BE2C (cell line): ENCODE measurements around the gene CCDC106.

Experiments used
- DNase-seq: peaks from one replicate; pipeline ENCODE4 v3.0.0-alpha.2; 2020
- H3K27me3 ChIP-seq: fragments of 250-450 bp; sonication (Bioruptor Pico); 2 replicates; pipeline ENCODE4 v1.5.1; 2020; ENCODE audit warnings: mild to moderate bottlenecking
- H3K36me3 ChIP-seq: fragments of 250-450 bp; sonication (Bioruptor Pico); 2 replicates; pipeline ENCODE4 v1.5.1; 2020; ENCODE audit warnings: mild to moderate bottlenecking
- H3K4me1 ChIP-seq: fragments of 250-450 bp; sonication (Bioruptor Pico); 2 replicates; pipeline ENCODE4 v1.5.1; 2020
- H3K4me3 ChIP-seq: 2 replicates; pipeline ENCODE4 v1.5.1; 2011; ENCODE audit warnings: low read depth, low read length
- H3K9me3 ChIP-seq: fragments of 250-450 bp; sonication (Bioruptor Pico); 2 replicates; pipeline ENCODE4 v1.5.1; 2020
- CTCF ChIP-seq: IDR thresholded peaks from 2 replicates; pipeline ENCODE4 v1.5.1; 2012; ENCODE audit warnings: mild to moderate bottlenecking, low read depth, low read length

Gene CCDC106

GRCh38 chr19:55688422-55689218 is 40.6 kb downstream of the CCDC106 start:
- no peaks in the 10 kb centered on the region for H3K9me3 ChIP-seq
- peaks cover 12% of the 10 kb centered on the region for H3K4me1 ChIP-seq
- TF ChIP-seq CTCF: no peak
- peak; percentile 77 for DNase-seq
- no peak overlapping the region for H3K4me3 ChIP-seq
- peaks cover 65% of the 10 kb centered on the region for H3K36me3 ChIP-seq
- H3K27me3 ChIP-seq: no peaks in the 10 kb centered on the region

GRCh38 chr19:55689411-55690108 is 41.5 kb downstream of the CCDC106 start:
- H3K36me3 ChIP-seq: peaks cover 63% of the 10 kb centered on the region
- no peak for DNase-seq
- peaks cover 12% of the 10 kb centered on the region for H3K4me1 ChIP-seq
- no peaks in the 10 kb centered on the region for H3K9me3 ChIP-seq
- H3K27me3 ChIP-seq: no peaks in the 10 kb centered on the region
- H3K4me3 ChIP-seq: no peak overlapping the region
- no peak for TF ChIP-seq CTCF

- Histone ChIP-seq H3K4me3 (no peak overlapping the region), H3K27me3 (no peaks in the 10 kb centered on the region), H3K36me3 (peaks cover 61% of the 10 kb centered on the region), H3K4me1 (peaks cover 12% of the 10 kb centered on the region), H3K9me3 (no peaks in the 10 kb centered on the region)
- TF ChIP-seq CTCF: no peak
- no peak for DNase-seq
Observed at GRCh38 chr19:55690109-55690768, 42.2 kb downstream of the CCDC106 start.

- peaks cover 59% of the 10 kb centered on the region for H3K36me3 ChIP-seq
- TF ChIP-seq CTCF: no peak
Observed at GRCh38 chr19:55690769-55691545, 42.9 kb downstream of the CCDC106 start.

GRCh38 chr19:55691561-55692481 is 43.8 kb downstream of the CCDC106 start:
- no peak for TF ChIP-seq CTCF
- Histone ChIP-seq H3K36me3 (peaks cover 61% of the 10 kb centered on the region), H3K27me3 (no peaks in the 10 kb centered on the region), H3K9me3 (no peaks in the 10 kb centered on the region), H3K4me1 (peaks cover 12% of the 10 kb centered on the region), H3K4me3 (no peak overlapping the region)
- DNase-seq: no peak

More at GRCh38 chr19:55690769-55691545, 42.9 kb downstream of the CCDC106 start:
- DNase-seq: no peak
- Histone ChIP-seq H3K4me1 (peaks cover 12% of the 10 kb centered on the region), H3K9me3 (no peaks in the 10 kb centered on the region), H3K4me3 (no peak overlapping the region), H3K27me3 (no peaks in the 10 kb centered on the region)
